Muscle of leg (tissue), 11 donors: ENCODE data around the gene ITFG2. TPM values are rescaled to one million over a fixed set of nuclear protein-coding genes. Genes with fewer than 3 reads are reported as not detected.
"Not testable (repeated sequence)": the region's sequence is repeated elsewhere in the genome, so short reads cannot be mapped to it uniquely, and the experiment has no call there.

ENCODE experiments used
- DNase-seq: peaks from one replicate; pipeline ENCODE4 v3.0.0; 2013
- H3K27ac ChIP-seq: one replicate; pipeline ENCODE4 v1.5.1; 2013; ENCODE audit warnings: mild to moderate bottlenecking, low read length, control low read depth
- H3K27me3 ChIP-seq: one replicate; pipeline ENCODE4 v1.6.1; 2013; ENCODE audit warnings: low read length; ENCODE audit not compliant: control insufficient read depth, insufficient read depth
- H3K36me3 ChIP-seq: one replicate; pipeline ENCODE4 v1.6.1; 2013; ENCODE audit warnings: low read length; ENCODE audit not compliant: control insufficient read depth, insufficient read depth
- H3K4me1 ChIP-seq: one replicate; pipeline ENCODE4 v1.6.1; 2013; ENCODE audit warnings: low read length; ENCODE audit not compliant: control insufficient read depth, insufficient read depth
- H3K4me3 ChIP-seq: one replicate; pipeline ENCODE4 v1.5.1; 2013; ENCODE audit warnings: low read length, control low read depth
- H3K9me3 ChIP-seq: replicated peaks from 2 replicates; pipeline ENCODE4 v1.6.1; 2013; ENCODE audit warnings: low read depth, low read length; ENCODE audit not compliant: control insufficient read depth
- WGBS: methylation state at CpG from one replicate; pipeline ENCODE4 v1.1.5; 2013; ENCODE audit warnings: missing lambda C conversion rate; ENCODE audit not compliant: insufficient coverage; 5-methylcytosine and 5-hydroxymethylcytosine counted together
- polyA plus RNA-seq, 8 donors: library from polyadenylated mRNA; unstranded; fragments of 120-200 nt; gene quantifications; one replicate each; pipeline versions ENCODE4 v1.2.1 to v1.2.3, GENCODE V29; 2013; ENCODE audit warnings: inconsistent platforms in 1 of 8, low replicate concordance in 1 of 8; ENCODE audit not compliant: insufficient read length in 8 of 8, insufficient read depth in 1 of 8
- total RNA-seq: library from RNA; stranded (reverse); fragments of 120-200 nt; gene quantifications from one replicate; pipeline ENCODE4 v1.2.4, GENCODE V29; 2013

The ITFG2 gene
- total and polyA plus RNA-seq, 9 donors: 25.3 to 38.0 (median 28.8) TPM

DNA sequence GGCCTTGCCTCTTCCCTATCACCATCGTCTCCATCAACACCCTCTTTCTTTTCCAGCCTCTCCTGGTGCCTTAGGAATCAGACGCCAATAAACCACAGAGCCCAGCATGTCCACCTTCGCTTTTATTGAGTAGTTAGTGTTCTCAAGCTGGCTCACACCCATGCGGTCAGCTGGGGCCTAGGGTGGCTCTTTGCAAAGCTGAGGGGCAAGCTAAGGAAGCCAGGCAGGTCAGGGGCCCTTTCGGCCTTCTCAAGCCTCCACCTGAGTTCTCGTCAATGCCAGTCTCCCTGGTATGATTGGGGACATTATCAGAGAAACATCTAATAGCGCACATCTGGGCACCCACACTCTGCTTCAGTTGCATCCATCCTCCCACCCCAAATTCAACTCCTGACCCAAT is 45.1 kb downstream of the ITFG2 start:
- Histone ChIP-seq H3K36me3 (peaks cover 24% of the 10 kb centered on the region), H3K4me1 (no peaks in the 10 kb centered on the region), H3K27me3 (no peaks in the 10 kb centered on the region), H3K27ac (no peak overlapping the region), H3K9me3 (no peaks in the 10 kb centered on the region), H3K4me3 (no peak overlapping the region)
- DNase-seq: no peak
- 79% methylated on average over 2 of the region's 7 CpGs for WGBS

DNA sequence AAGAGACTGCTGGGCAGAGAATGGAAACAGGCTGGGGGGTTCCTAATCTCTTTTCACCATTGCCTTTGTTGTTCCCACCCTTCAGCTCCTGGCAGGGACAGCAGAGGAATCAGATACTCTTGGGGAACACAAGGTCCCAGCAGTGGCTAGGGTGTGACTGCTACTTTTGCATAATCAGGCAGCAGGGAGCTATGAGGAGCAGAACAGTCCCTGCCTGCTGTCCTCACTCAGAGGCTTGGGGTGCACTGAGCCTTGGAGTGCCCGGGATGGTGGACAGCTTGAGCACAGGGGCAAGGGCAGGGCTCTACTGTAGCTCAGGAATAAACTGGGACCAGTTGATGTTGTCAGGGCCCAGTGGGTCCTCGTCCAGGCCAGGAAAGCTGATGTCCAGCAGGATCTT is 45.9 kb downstream of the ITFG2 start:
- H3K27me3 ChIP-seq: no peaks in the 10 kb centered on the region
- DNase-seq: no peak
- 81% methylated on average over 2 of the region's 2 CpGs for WGBS
- H3K9me3 ChIP-seq: no peaks in the 10 kb centered on the region
- no peak overlapping the region for H3K4me3 ChIP-seq
- peaks cover 30% of the 10 kb centered on the region for H3K36me3 ChIP-seq
- H3K27ac ChIP-seq: no peak overlapping the region
- no peaks in the 10 kb centered on the region for H3K4me1 ChIP-seq

DNA sequence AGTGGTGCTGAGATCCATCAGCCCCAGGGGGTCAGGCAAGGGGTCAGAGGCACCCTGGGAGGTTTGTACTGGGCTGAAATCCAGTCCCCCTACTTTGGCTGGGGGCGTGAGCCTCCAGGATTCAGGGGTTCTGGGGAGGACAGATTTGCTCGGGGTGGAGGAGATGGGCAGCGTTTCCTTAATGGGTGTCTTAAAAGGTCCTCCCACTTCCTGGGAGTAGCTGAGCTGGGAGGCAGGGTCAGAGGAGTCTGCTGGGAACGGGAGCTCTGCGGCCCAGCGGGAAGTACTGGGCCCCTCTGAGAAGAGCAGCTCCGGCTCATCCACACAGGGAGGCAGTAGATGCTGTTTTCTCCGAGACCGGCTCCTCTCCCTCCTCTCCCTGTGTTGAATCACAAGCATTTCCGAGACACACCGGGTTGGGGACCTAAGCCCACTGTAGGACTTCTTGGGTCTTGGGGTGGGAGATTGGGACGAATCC is 46.5 kb downstream of the ITFG2 start:
- H3K27ac ChIP-seq: no peak overlapping the region
- H3K9me3 ChIP-seq: no peaks in the 10 kb centered on the region
- H3K4me3 ChIP-seq: no peak overlapping the region
- WGBS: 84% methylated on average over 5 of the region's 12 CpGs
- H3K4me1 ChIP-seq: no peaks in the 10 kb centered on the region
- no peak for DNase-seq
- peaks cover 30% of the 10 kb centered on the region for H3K36me3 ChIP-seq
- no peaks in the 10 kb centered on the region for H3K27me3 ChIP-seq

DNA sequence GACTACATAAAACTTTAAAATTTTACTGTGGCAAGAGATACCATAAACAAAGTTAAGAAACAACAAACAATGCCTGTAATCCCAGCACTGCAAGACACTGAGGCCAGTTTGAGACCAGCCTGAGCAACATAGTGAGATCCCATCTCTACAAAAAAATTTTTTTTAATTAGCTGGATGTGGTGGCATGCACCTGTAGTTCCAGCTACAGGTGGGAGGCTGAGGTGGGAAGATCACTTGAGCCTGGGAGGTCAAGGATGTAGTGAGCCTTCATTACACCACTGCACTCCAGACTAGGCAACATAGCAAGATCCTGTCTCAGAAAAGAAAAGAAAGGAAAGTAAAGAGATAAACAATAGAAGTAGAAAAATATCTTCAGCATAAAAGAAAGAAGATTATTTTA is 47.7 kb downstream of the ITFG2 start:
- peaks cover 39% of the 10 kb centered on the region for H3K36me3 ChIP-seq
- H3K4me3 ChIP-seq: no peak overlapping the region
- no peaks in the 10 kb centered on the region for H3K9me3 ChIP-seq
- no peak for DNase-seq
- no peaks in the 10 kb centered on the region for H3K27me3 ChIP-seq
- no peaks in the 10 kb centered on the region for H3K4me1 ChIP-seq
- no peak overlapping the region for H3K27ac ChIP-seq

DNA sequence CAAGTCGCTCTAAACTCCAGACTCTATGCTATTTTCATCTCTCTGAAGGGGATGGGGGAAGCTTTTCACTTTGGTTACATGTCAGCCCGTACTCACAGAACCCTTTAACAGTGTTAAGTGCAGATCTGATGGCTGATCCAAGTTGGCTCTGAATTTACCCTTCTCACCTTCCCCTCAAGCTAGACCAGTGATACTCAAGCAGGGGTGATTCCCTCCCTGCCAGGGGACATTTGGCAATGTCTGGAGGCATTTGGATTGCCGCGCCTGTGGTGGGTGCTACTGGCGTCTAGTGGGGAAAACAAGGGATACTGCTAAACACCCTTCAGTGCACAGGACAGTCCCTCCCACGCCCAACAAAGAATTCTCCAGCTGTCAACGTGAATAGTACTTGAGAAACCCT is 50.4 kb downstream of the ITFG2 start:
- H3K36me3 ChIP-seq: peaks cover 45% of the 10 kb centered on the region
- H3K9me3 ChIP-seq: no peaks in the 10 kb centered on the region
- H3K27ac ChIP-seq: no peak overlapping the region
- H3K4me3 ChIP-seq: no peak overlapping the region
- DNase-seq: no peak
- no peaks in the 10 kb centered on the region for H3K27me3 ChIP-seq
- no peaks in the 10 kb centered on the region for H3K4me1 ChIP-seq
- 86% methylated on average over 2 of the region's 7 CpGs for WGBS

DNA sequence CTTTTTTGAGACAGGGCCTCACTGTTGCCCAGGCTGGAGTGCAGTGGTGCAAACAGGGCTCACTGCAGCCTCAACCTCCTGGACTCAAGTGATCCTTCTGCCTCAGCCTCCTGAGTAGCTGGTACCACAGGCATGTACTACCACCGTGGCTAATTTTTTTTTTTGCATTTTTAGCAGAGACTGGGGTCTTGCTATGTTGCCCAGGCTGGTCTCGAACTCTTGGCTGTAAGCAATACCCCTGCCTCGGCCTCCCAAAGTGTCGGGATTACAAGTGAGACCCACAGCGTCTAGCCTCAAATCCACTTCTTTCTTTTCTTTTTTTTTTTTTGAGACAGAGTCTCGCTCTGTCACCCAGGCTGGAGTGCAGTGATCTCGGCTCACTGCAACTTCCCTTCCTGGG is 50.9 kb downstream of the ITFG2 start:
- peaks cover 45% of the 10 kb centered on the region for H3K36me3 ChIP-seq
- not testable (repeated sequence) for DNase-seq, H3K4me3 ChIP-seq, H3K27me3 ChIP-seq, H3K9me3 ChIP-seq, H3K27ac ChIP-seq, H3K4me1 ChIP-seq
- WGBS: 100% methylated on average over 7 of the region's 7 CpGs

DNA sequence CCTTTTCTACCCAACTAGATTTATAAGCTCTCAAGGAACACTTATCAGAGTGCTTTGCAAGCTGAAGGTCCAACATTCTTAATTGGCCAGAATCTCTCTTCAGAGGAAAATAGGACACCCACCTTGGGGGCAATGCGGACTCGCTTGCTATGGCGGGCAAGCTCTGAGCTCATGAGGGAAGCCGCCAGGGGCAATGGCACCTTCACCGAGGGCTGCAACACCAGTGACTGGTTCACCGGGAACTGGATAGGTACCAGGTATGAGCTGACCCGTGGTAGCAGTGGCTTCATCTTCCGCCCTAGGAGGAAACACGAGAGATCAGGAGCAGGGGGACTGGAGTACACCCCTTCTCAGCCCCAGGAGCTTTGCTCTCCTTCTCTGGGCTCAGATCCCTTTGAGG is 51.7 kb downstream of the ITFG2 start:
- Histone ChIP-seq H3K4me3 (no peak overlapping the region), H3K27me3 (no peaks in the 10 kb centered on the region), H3K27ac (no peak overlapping the region), H3K9me3 (no peaks in the 10 kb centered on the region), H3K36me3 (peaks cover 42% of the 10 kb centered on the region), H3K4me1 (no peaks in the 10 kb centered on the region)
- 95% methylated on average over 7 of the region's 9 CpGs for WGBS
- no peak for DNase-seq

DNA sequence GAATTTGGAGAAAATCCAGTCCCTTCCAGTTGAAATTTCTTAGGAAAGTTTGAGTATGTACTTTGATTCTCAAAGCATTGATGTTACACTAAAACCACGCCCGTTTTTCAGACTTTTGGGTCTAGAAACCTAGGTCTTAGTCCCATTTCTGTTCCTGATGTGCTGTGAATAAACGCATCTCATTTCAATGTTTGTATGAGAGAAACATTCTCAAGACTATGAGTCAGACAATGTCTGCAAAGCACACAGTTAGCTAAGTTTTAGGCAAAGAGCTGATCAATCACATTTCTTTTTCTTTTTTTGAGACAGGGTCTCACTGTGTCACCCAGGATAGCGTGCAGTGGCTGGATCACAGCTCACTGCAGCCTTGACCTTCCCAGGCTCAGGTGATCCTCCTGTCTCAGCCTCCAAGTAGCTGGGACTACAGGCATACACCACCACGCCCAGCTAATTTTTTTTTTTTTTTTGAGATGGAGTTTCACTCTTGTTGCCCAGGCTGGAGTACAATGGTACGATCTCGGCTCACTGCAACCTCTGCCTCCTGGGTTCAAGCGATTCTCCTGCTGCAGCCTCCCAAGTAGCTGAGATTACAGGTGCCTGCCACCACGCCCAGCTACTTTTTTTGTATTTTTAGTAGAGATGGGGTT is 56.6 kb downstream of the ITFG2 start:
- peaks cover 43% of the 10 kb centered on the region for H3K36me3 ChIP-seq
- 96% methylated on average over 4 of the region's 9 CpGs for WGBS
- DNase-seq, H3K27ac ChIP-seq, H3K4me1 ChIP-seq, H3K27me3 ChIP-seq, H3K4me3 ChIP-seq, H3K9me3 ChIP-seq: not testable (repeated sequence)

Other genes starting within 250 kb of the ITFG2 start
- 25.1 TPM for gene FKBP4, start 17.7 kb upstream of the ITFG2 start, total RNA-seq
- 10 to 100 TPM; 41.6 to 55.8 (median 45.7) TPM for gene FKBP4, start 17.7 kb upstream of the ITFG2 start, polyA plus RNA-seq
- 2.3 TPM for gene NRIP2, start 22.4 kb downstream of the ITFG2 start, total RNA-seq
- gene NRIP2, start 22.4 kb downstream of the ITFG2 start, polyA plus RNA-seq: 1 to 10 TPM; 5.0 to 6.6 (median 5.8) TPM
- gene TEX52, start 44.4 kb downstream of the ITFG2 start, total RNA-seq: not detected
- 1 to 10 TPM in 3 of 8 donors, under 1 TPM in 5; 0.19 to 1.3 (median 0.58) TPM for gene TEX52, start 44.4 kb downstream of the ITFG2 start, polyA plus RNA-seq
- gene FOXM1, start 64.5 kb downstream of the ITFG2 start, total RNA-seq: 6.5 TPM
- 10 to 100 TPM; 15.8 to 29.4 (median 22.7) TPM for gene FOXM1, start 64.5 kb downstream of the ITFG2 start, polyA plus RNA-seq
- 17.8 TPM for gene RHNO1, start 64.6 kb downstream of the ITFG2 start, total RNA-seq
- gene RHNO1, start 64.6 kb downstream of the ITFG2 start, polyA plus RNA-seq: 10 to 100 TPM; 18.3 to 28.3 (median 25.3) TPM
- gene TULP3, start 78.2 kb downstream of the ITFG2 start, total RNA-seq: 21.9 TPM
- 10 to 100 TPM; 20.8 to 31.3 (median 28.4) TPM for gene TULP3, start 78.2 kb downstream of the ITFG2 start, polyA plus RNA-seq
- gene TEAD4, start 146.7 kb downstream of the ITFG2 start, total RNA-seq: 35.5 TPM
- 100 to 1,000 TPM in 2 of 8 donors, 10 to 100 TPM in 6; 73.8 to 103 (median 87.2) TPM for gene TEAD4, start 146.7 kb downstream of the ITFG2 start, polyA plus RNA-seq